Naive thymus-derived CD4-positive, alpha-beta T cell (primary cell): Measurements from ENCODE around the gene ABL2. TPM values are rescaled to one million over a fixed set of nuclear protein-coding genes. Genes with fewer than 3 reads are reported as not detected.
"Not testable (repeated sequence)": the region's sequence is repeated elsewhere in the genome, so short reads cannot be mapped to it uniquely, and the experiment has no call there.

ENCODE experiments used
- ATAC-seq: fragments of 150-1000 bp; cut with Tn5 transposase; 2 replicates; pipeline ENCODE4 v1.10.0; 2021; ENCODE audit warnings: mild to moderate bottlenecking, moderate library complexity
- CTCF ChIA-PET: fragments of 350-600 bp; sonication (Branson Sonifier 250); formaldehyde crosslinking; loops from one replicate; lab custom pipeline; 2021; ENCODE audit warnings: antibody characterized with exemption; lab: Charles Lee
- POLR2A ChIA-PET: fragments of 350-600 bp; sonication (Branson Sonifier 250); formaldehyde crosslinking; loops from one replicate; lab custom pipeline; 2021; ENCODE audit warnings: antibody characterized with exemption, inconsistent platforms; lab: Charles Lee
- DNase-seq, 9 donors: peaks; one replicate each; pipeline versions ENCODE4 v3.0.0 to v3.0.0-alpha.2; 2020 to 2022; ENCODE audit warnings: mixed read lengths in 1 of 9
- H3K27ac ChIP-seq: one replicate; pipeline ENCODE4 v1.7.0; 2013; ENCODE audit warnings: mild to moderate bottlenecking, low read depth, low read length, moderate library complexity
- H3K27me3 ChIP-seq, 2 donors: one replicate each; pipeline ENCODE4 v1.7.0; 2013; ENCODE audit warnings: low read length in 2 of 2, mild to moderate bottlenecking in 2 of 2, moderate library complexity in 2 of 2; ENCODE audit not compliant: control insufficient read depth in 2 of 2, insufficient read depth in 2 of 2
- H3K36me3 ChIP-seq, 3 experiments: 1 replicate in 2 of 3; 2 replicates in 1 of 3; pipeline ENCODE4 v1.7.0; 2013; ENCODE audit warnings: low read length in 3 of 3, mild to moderate bottlenecking in 3 of 3, moderate library complexity in 1 of 3; ENCODE audit not compliant: insufficient read depth in 3 of 3, control insufficient read depth in 2 of 3
- H3K4me1 ChIP-seq, 2 donors: one replicate each; pipeline ENCODE4 v1.7.0; 2013; ENCODE audit warnings: low read length in 2 of 2, mild to moderate bottlenecking in 2 of 2, moderate library complexity in 1 of 2; ENCODE audit not compliant: control insufficient read depth in 2 of 2, insufficient read depth in 2 of 2
- H3K4me3 ChIP-seq: 2 replicates; pipeline ENCODE4 v1.7.0; 2013; ENCODE audit warnings: mild to moderate bottlenecking, low read length
- H3K9me3 ChIP-seq, 3 experiments: 1 replicate in 2 of 3; 2 replicates in 1 of 3; pipeline ENCODE4 v1.7.0; 2013; ENCODE audit warnings: low read length in 3 of 3; ENCODE audit not compliant: control insufficient read depth in 2 of 3
- H3K27ac Mint-ChIP-seq, 9 donors: one replicate each; pipeline ENCODE4 v1.8.0; 2020 to 2022; ENCODE audit warnings: mixed read lengths in 9 of 9, mild to moderate bottlenecking in 8 of 9, moderate library complexity in 5 of 9, inconsistent platforms in 2 of 9
- H3K27me3 Mint-ChIP-seq, 5 donors: one replicate each; pipeline ENCODE4 v1.8.0; 2021 to 2022; ENCODE audit warnings: mixed read lengths in 5 of 5, mild to moderate bottlenecking in 1 of 5
- H3K36me3 Mint-ChIP-seq, 5 donors: one replicate each; pipeline ENCODE4 v1.8.0; 2020 to 2022; ENCODE audit warnings: mixed read lengths in 5 of 5, mild to moderate bottlenecking in 3 of 5, inconsistent platforms in 1 of 5
- H3K4me1 Mint-ChIP-seq, 7 donors: one replicate each; pipeline ENCODE4 v1.8.0; 2020 to 2022; ENCODE audit warnings: mixed read lengths in 7 of 7, mild to moderate bottlenecking in 3 of 7, inconsistent platforms in 1 of 7
- H3K4me3 Mint-ChIP-seq, 10 donors: one replicate each; pipeline ENCODE4 v1.8.0; 2020 to 2022; ENCODE audit warnings: mild to moderate bottlenecking in 10 of 10, mixed read lengths in 10 of 10, moderate library complexity in 6 of 10, inconsistent platforms in 2 of 10
- H3K9me3 Mint-ChIP-seq, 11 donors: one replicate each; pipeline ENCODE4 v1.8.0; 2020 to 2022; ENCODE audit warnings: mixed read lengths in 11 of 11, mild to moderate bottlenecking in 4 of 11, inconsistent platforms in 1 of 11, moderate library complexity in 1 of 11
- intact Hi-C, 2 donors: fragments of 100-400 bp; cut with micrococcal nuclease; formaldehyde crosslinking; loops; one replicate each; pipeline ENCODE4 v1.15.1; 2023
- polyA plus RNA-seq, 2 donors: library from polyadenylated mRNA; unstranded; fragments of 300-500 nt; fragmentation: Illumina TruSeq; gene quantifications; one replicate each; pipeline ENCODE4 v1.2.3, GENCODE V29; 2021
- total RNA-seq, 6 experiments: library from RNA in 5 of 6; stranded (reverse) in 5 of 6; gene quantifications; 1 replicate in 5 of 6; 2 replicates in 1 of 6; pipeline ENCODE4 v1.2.3 and lab custom pipeline; 2021 to 2026

The ABL2 gene
- total and polyA plus RNA-seq, 7 experiments from 2014 or later: 1.9 to 20.1 (median 17.1) TPM

DNA sequence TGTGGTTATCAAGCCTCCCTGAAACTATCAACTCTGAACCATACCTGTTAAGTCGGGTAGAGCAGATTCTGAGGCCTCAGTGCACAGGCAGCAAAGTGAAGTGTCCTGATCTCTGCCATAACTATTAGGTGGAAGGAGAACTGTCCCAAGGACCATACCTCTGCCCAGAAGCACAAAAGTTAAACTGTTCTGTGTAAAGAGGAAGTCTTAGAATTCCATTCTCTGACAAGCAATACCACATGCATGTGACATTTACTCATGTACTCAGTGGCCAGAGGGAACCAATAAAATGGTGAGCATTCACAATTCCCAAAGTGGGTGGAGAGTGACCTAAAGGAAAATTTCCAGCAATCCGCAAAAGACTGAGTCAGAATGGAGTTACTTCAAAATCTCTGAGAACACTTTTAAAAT, 86.6 kb downstream of the ABL2 start:
- ChIA-PET CTCF (no interaction called here), POLR2A (interaction anchor here (0.8 kb wide), 1 partner anchor 13 kb away, joined by 4 read pairs; no protein-coding TSS in a partner anchor)
- no peaks in the 10 kb centered on the region for H3K9me3 ChIP-seq
- Mint-ChIP-seq H3K4me1 (peaks cover 20 to 70% (median 55%) of the 10 kb centered on the region in 7 donors), H3K27me3 (no peaks in the 10 kb centered on the region), H3K4me3 (peak overlapping the region in 9 of 10 donors; percentile 3 to 61 (median 47)), H3K36me3 (peaks cover 0 to 10% (median 0%) of the 10 kb centered on the region in 5 donors), H3K27ac (peak overlapping the region; percentile 58 to 94 (median 90)), H3K9me3 (no peaks in the 10 kb centered on the region)
- no peak for DNase-seq
- no peak overlapping the region for H3K4me3 ChIP-seq
- H3K4me1 ChIP-seq: peaks cover 12 to 20% of the 10 kb centered on the region in 2 donors
- peak overlapping the region; percentile 49 for H3K27ac ChIP-seq
- intact Hi-C loops: loop anchor here (1.0 to 2.0 kb wide), 2 partner anchors 14 kb away; no protein-coding TSS in a partner anchor
- H3K27me3 ChIP-seq: no peaks in the 10 kb centered on the region
- no peaks in the 10 kb centered on the region for H3K36me3 ChIP-seq
- peak; percentile 56 for ATAC-seq

DNA sequence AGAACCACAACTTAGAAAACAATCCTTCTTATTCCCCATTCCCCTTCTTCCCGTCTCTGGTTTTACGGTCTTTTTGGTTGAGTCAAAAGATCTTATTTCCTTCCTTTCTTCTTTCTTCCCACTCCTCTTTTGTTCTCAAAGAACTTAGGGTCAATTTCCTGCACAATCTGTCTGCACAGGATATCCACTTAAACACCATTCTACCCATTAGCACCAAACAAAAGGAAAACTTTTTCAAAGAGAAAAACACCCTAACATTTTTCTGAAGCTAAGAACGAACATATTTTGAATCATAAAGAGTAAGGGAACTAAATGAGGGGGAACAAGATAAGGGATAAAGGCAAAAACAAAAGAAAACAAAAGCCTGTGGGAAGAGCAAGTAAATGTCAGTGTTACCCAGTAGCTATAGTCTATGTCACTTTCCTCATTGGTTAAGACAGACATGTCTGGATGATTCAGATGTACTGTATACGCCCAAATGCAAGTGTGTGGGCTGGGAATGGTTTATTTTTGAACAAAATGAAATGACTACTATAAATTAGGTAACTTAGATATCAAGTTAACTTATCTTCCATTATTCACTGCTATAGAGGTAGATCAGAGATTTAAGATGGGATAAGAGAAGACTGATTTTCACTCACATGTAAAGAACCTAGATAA, 87.8 kb downstream of the ABL2 start:
- ATAC-seq: peak; percentile 68
- ChIA-PET POLR2A (interaction anchor here (0.8 kb wide), 1 partner anchor 18 kb away, joined by 3 read pairs; no protein-coding TSS in a partner anchor), CTCF (no interaction called here)
- Mint-ChIP-seq H3K27ac (peak overlapping the region; percentile 65 to 95 (median 87)), H3K36me3 (peaks cover 0 to 10% (median 0%) of the 10 kb centered on the region in 5 donors), H3K27me3 (no peaks in the 10 kb centered on the region), H3K4me1 (peaks cover 20 to 69% (median 54%) of the 10 kb centered on the region in 7 donors), H3K4me3 (peak overlapping the region; percentile 8 to 75 (median 50)), H3K9me3 (no peaks in the 10 kb centered on the region)
- H3K27me3 ChIP-seq: no peaks in the 10 kb centered on the region
- peak overlapping the region; percentile 57 for H3K27ac ChIP-seq
- no peaks in the 10 kb centered on the region for H3K36me3 ChIP-seq
- no peaks in the 10 kb centered on the region for H3K9me3 ChIP-seq
- H3K4me3 ChIP-seq: no peak overlapping the region
- H3K4me1 ChIP-seq: peaks cover 12 to 20% of the 10 kb centered on the region in 2 donors
- intact Hi-C loops: loop anchor here (1.0 to 2.0 kb wide), 2 partner anchors 12 to 13 kb away; no protein-coding TSS in a partner anchor
- DNase-seq: no peak

DNA sequence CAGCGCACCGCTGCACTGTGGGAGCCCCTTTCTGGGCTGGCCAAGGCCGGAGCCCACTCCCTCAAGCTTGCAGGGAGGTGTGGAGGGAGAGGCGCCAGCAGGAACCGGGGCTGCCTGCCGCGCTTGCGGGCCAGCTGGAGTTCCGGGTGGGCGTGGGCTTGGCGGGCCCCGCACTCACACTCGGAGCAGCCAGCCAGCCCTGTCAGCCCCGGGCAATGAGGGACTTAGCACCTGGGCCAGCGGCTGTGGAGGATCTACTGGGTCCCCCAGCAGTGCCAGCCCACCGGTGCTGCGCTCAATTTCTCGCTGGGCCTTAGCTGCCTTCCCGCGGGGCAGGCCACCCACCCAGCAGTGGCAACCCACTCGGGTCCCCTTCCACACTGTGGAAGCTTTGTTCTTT, 90.7 kb downstream of the ABL2 start:
- H3K27me3 Mint-ChIP-seq, H3K27me3 ChIP-seq, CTCF ChIA-PET, ATAC-seq, H3K9me3 Mint-ChIP-seq, H3K4me3 Mint-ChIP-seq, H3K36me3 Mint-ChIP-seq, H3K36me3 ChIP-seq, H3K9me3 ChIP-seq, POLR2A ChIA-PET, DNase-seq, intact Hi-C loops, H3K27ac ChIP-seq, H3K4me3 ChIP-seq: not testable (repeated sequence)
- Mint-ChIP-seq H3K4me1 (peaks cover 17 to 51% (median 39%) of the 10 kb centered on the region in 7 donors), H3K27ac (peak overlapping the region in 1 of 9 donors; percentile 49)
- peaks cover 12 to 20% of the 10 kb centered on the region in 2 donors for H3K4me1 ChIP-seq

DNA sequence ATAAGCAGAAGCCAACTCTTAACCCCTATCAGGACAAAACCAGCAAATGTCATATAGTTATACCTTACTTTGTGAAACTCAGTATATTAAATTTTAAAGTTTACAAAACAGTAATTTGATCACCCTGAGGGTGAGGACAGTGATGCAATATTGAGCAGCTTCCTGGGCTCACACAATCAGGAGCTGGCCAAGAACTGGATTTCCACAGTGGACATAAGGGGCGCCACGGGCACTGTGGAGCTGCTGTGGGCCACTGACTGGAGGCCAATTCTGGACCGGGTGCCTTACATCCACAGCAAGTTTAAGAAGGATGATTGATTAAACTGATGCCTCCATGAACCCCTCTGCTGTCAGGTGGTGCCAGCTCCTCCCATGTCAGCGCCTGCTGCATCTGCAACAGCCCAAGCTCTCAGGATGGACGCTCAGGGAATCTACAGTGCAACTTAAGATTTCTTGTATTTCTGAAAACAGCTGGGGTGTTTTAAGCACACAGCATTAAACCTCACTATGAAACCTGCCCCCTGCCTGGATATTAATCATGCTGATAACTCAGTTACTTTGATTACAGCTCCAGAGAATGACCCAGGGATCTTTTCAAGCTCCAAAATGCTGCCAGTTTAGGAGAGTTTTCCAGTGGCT, 91.7 kb downstream of the ABL2 start:
- CTCF ChIA-PET: no interaction called here
- intact Hi-C loops: no loop called here
- POLR2A ChIA-PET: no interaction called here
- H3K27me3 ChIP-seq: no peaks in the 10 kb centered on the region
- Mint-ChIP-seq H3K27ac (peak overlapping the region in 1 of 9 donors; percentile 17), H3K27me3 (no peaks in the 10 kb centered on the region), H3K4me3 (no peak overlapping the region), H3K36me3 (peaks cover 0 to 12% (median 3%) of the 10 kb centered on the region in 5 donors), H3K9me3 (no peaks in the 10 kb centered on the region), H3K4me1 (peaks cover 13 to 42% (median 33%) of the 10 kb centered on the region in 7 donors)
- H3K9me3 ChIP-seq: no peaks in the 10 kb centered on the region
- H3K4me1 ChIP-seq: peaks cover 6 to 16% of the 10 kb centered on the region in 2 donors
- DNase-seq (no peak), ATAC-seq (no peak)
- no peak overlapping the region for H3K27ac ChIP-seq
- no peaks in the 10 kb centered on the region for H3K36me3 ChIP-seq
- H3K4me3 ChIP-seq: no peak overlapping the region

DNA sequence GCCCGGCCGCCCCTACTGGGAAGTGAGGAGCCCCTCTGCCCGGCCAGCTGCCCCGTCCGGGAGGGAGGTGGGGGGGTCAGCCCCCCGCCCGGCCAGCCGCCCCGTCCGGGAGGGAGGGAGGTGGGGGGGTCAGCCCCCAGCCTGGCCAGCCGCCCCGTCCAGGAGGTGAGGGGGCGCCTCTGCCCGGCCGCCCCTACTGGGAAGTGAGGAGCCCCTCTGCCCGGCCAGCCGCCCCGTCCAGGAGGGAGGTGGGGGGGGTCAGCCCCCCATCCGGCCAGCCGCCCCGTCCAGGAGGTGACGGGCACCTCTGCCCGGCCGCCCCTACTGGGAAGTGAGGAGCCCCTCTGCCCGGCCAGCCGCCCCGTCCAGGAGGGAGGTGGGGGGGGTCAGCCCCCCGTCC, 93.8 kb downstream of the ABL2 start:
- CTCF ChIA-PET, H3K4me3 ChIP-seq, H3K9me3 ChIP-seq, H3K4me3 Mint-ChIP-seq, H3K9me3 Mint-ChIP-seq, H3K36me3 ChIP-seq, H3K27me3 ChIP-seq, H3K27me3 Mint-ChIP-seq, ATAC-seq, POLR2A ChIA-PET, H3K27ac Mint-ChIP-seq, H3K27ac ChIP-seq, H3K4me1 ChIP-seq, intact Hi-C loops, DNase-seq: not testable (repeated sequence)
- Mint-ChIP-seq H3K36me3 (peaks cover 0 to 12% (median 3%) of the 10 kb centered on the region in 5 donors), H3K4me1 (peaks cover 1 to 28% (median 17%) of the 10 kb centered on the region in 7 donors)

DNA sequence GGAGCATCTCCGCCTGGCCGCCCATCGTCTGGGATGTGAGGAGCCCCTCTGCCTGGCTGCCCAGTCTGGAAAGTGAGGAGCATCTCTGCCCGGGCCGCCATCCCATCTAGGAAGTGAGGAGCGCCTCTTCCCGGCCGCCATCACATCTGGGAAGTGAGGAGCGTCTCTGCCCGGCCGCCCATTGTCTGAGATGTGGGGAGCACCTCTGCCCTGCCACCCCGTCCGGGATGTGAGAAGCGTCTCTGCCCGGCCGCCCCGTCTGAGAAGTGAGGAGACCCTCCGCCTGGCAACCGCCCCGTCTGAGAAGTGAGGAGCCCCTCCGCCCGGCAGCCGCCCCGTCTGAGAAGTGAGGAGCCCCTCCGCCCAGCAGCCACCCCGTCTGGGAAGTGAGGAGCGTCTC, 94.3 kb downstream of the ABL2 start:
- H3K27me3 ChIP-seq, H3K9me3 Mint-ChIP-seq, H3K27ac ChIP-seq, DNase-seq, H3K4me1 ChIP-seq, intact Hi-C loops, H3K36me3 ChIP-seq, ATAC-seq, H3K4me3 ChIP-seq, H3K27ac Mint-ChIP-seq, H3K4me3 Mint-ChIP-seq, H3K9me3 ChIP-seq, CTCF ChIA-PET, POLR2A ChIA-PET, H3K27me3 Mint-ChIP-seq: not testable (repeated sequence)
- H3K4me1 Mint-ChIP-seq: peaks cover 1 to 28% (median 16%) of the 10 kb centered on the region in 7 donors
- H3K36me3 Mint-ChIP-seq: peaks cover 0 to 12% (median 4%) of the 10 kb centered on the region in 5 donors
